Tibial nerve (tissue), 4 donors: ENCODE measurements around the gene STYXL2.

Source experiments
- EP300 ChIP-seq, 2 donors: sonication (generic); formaldehyde crosslinking; IDR thresholded peaks; one replicate each; pipeline ENCODE4 v1.6.1; 2017; ENCODE audit warnings: antibody characterized with exemption in 2 of 2, mild to moderate bottlenecking in 1 of 2
- TF ChIP-seq, protein P1 (sequence below), 5 experiments: fragments of 200-600 bp in 3 of 5; fragments of 450-650 bp in 2 of 5; sonication (generic) in 3 of 5; IDR thresholded peaks; one replicate each; pipeline ENCODE4 v1.5.1; 2016 to 2019; ENCODE audit warnings: antibody characterized with exemption in 5 of 5, mild to moderate bottlenecking in 3 of 5, moderate library complexity in 2 of 5

DNA sequence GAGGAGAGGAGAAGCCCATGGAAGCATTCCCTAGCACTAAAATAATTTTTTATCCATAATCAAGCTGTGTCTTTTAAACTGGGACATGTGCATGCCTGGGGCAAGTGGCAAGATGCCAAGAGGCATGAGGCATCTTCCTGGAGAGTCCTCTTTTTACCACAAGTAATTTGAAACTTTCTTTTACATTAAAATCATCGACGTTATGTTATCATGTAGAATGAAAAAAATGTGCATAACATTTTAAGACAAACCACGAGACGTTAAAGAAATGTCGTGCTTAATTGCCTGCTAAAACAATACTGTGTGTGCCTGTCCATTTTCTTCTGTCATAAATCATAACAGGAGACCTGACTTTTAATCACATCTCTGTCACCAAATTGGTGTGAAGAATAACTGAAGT is 1.5 kb downstream of the STYXL2 start:
- TF ChIP-seq, protein P1, sequence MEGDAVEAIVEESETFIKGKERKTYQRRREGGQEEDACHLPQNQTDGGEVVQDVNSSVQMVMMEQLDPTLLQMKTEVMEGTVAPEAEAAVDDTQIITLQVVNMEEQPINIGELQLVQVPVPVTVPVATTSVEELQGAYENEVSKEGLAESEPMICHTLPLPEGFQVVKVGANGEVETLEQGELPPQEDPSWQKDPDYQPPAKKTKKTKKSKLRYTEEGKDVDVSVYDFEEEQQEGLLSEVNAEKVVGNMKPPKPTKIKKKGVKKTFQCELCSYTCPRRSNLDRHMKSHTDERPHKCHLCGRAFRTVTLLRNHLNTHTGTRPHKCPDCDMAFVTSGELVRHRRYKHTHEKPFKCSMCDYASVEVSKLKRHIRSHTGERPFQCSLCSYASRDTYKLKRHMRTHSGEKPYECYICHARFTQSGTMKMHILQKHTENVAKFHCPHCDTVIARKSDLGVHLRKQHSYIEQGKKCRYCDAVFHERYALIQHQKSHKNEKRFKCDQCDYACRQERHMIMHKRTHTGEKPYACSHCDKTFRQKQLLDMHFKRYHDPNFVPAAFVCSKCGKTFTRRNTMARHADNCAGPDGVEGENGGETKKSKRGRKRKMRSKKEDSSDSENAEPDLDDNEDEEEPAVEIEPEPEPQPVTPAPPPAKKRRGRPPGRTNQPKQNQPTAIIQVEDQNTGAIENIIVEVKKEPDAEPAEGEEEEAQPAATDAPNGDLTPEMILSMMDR (IDR thresholded peaks at IDR 0.05): no peak
- no peak for TF ChIP-seq EP300 (IDR thresholded peaks at IDR 0.05)
